VCaP (cell line): ENCODE results near the gene SLC35A5.
A peak's percentile ranks its signal among the peaks of the same experiment; 100 is the strongest.

Experiments
- H3K27ac ChIP-seq: fragments of 450-650 bp; 2 replicates; pipeline ENCODE4 v1.5.1; 2017
- TF ChIP-seq, protein P1 (sequence below): fragments of 450-650 bp; conservative IDR thresholded peaks from 2 replicates; pipeline ENCODE4 v1.5.1; 2017; ENCODE audit warnings: mild to moderate bottlenecking, moderate library complexity

SLC35A5 gene

DNA sequence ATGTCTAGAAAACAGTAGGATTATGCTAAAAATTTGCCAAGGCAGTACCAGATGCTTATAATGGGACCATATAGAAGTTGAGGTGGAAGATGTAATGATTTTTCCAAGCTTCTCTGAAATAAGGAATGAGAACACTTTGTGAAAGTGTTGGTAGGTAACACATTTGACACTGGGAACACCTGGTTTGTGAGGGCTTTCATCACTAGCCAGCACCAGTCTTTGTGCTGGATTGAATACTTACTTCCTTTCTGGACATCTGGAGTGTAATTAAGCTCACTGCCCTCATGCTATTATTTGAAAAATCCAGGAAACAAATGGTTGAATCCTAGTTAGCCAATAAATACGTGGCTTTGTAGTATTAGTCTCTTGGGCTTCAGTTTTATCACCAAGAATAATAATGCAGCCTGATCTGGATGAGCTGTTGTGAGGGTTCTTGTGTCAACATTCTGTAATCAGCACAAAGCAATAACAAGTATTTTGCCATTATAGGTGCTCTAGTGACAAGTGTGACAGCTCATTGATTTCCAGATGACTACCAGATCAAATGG is 66.1 kb downstream of the SLC35A5 start:
- no peak overlapping the region for H3K27ac ChIP-seq
- TF ChIP-seq, protein P1, sequence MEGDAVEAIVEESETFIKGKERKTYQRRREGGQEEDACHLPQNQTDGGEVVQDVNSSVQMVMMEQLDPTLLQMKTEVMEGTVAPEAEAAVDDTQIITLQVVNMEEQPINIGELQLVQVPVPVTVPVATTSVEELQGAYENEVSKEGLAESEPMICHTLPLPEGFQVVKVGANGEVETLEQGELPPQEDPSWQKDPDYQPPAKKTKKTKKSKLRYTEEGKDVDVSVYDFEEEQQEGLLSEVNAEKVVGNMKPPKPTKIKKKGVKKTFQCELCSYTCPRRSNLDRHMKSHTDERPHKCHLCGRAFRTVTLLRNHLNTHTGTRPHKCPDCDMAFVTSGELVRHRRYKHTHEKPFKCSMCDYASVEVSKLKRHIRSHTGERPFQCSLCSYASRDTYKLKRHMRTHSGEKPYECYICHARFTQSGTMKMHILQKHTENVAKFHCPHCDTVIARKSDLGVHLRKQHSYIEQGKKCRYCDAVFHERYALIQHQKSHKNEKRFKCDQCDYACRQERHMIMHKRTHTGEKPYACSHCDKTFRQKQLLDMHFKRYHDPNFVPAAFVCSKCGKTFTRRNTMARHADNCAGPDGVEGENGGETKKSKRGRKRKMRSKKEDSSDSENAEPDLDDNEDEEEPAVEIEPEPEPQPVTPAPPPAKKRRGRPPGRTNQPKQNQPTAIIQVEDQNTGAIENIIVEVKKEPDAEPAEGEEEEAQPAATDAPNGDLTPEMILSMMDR = no peak

DNA sequence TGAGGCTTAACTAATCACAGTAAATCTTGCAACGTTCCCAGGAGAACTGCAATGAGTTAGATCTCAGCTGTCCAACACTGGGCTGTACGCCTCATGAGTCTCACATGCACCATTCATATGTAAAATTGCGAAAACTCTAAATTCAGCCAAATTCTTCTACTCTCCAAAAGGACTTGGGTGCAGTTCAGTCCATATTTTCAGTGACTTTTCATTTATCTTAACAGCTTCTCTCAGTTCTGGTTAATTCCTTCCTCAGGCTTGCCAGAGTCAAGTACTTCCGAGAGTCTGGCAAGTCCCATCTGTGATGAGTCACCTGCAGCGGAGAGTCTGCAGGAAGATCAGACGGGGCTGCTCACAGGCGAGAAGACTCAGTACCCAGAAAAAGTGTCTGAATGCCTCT is 67.6 kb downstream of the SLC35A5 start:
- H3K27ac ChIP-seq = no peak overlapping the region
- TF ChIP-seq, protein P1 = no peak

DNA sequence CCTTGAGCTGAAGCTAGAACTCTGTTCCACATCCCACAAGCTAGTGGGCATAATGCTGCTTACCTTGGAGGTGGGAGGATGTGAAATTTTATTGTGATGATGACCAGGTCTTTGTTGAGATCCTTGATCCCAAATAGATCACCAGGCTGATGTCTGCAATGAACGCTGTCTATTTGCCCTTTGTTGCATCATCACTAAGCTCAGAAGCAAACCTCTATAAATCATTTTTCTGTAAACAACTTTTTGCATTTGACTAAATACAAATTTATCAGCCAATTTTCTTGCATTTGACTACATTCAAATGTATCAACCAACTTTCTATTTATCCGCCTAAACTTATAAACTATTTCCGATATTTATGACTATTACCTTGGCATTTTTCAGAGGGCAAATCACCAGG is 69.4 kb downstream of the SLC35A5 start:
- no peak overlapping the region for H3K27ac ChIP-seq
- TF ChIP-seq, protein P1 = no peak

DNA sequence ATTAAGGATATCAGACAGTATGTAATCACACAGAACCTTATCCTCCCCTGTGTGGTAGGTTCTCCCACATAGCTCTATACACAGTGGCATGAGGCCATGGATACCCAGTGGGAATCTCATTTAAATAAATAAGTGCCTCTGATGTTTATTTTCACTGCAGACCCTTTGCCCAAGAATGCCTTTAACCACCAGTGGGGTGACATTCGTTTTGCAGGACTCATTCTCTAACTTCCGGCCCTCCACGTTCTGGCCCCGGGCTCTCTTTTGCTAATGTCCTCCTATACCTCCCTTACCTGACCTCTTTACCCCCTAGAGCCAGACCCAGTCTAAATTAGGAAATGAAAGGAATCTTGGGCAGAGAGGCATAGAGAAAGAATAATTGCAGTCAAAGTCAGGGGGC is 70.8 kb downstream of the SLC35A5 start:
- TF ChIP-seq, protein P1 = no peak
- H3K27ac ChIP-seq = peak overlapping the region; percentile 65

DNA sequence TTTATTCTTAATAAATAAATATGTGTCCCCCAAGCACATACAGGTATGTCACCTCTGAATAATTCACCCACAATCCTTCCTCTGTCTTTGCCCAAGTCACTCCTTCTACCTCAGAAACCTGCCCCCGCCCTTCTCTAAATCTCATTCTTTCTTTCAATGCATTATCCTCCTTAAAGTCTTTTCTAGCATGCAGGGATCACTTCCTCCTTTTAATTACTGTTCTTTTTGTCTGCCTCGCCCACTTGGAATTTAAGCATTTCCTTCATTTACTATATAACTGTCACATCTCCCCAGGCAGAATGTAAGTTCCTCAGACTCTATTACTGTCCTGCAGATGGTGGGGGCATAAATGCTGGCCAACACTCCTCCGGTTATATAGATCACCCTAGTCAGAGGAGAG is 71.3 kb downstream of the SLC35A5 start:
- TF ChIP-seq, protein P1 = no peak
- peak overlapping the region; percentile 65 for H3K27ac ChIP-seq

DNA sequence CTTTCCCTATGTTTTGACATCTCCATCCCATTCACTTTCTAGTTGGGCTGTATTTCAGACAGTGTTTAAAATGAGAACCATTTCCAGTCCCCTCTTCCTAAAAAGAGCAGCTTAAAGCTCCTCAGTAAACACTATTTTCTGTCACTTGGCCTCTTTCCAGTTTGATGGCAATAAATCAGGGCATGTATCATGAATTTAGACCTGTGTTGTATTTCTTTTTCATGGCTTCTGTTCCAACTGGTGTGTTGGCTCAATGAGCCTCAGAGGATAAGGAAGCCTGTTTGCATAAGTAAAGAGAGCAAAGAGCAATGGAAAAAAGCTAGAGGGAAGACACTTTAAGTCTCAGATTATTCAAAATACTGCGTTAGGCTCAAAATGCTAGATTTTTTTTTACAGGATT is 71.9 kb downstream of the SLC35A5 start:
- peak overlapping the region; percentile 65 for H3K27ac ChIP-seq
- TF ChIP-seq, protein P1 = no peak

DNA sequence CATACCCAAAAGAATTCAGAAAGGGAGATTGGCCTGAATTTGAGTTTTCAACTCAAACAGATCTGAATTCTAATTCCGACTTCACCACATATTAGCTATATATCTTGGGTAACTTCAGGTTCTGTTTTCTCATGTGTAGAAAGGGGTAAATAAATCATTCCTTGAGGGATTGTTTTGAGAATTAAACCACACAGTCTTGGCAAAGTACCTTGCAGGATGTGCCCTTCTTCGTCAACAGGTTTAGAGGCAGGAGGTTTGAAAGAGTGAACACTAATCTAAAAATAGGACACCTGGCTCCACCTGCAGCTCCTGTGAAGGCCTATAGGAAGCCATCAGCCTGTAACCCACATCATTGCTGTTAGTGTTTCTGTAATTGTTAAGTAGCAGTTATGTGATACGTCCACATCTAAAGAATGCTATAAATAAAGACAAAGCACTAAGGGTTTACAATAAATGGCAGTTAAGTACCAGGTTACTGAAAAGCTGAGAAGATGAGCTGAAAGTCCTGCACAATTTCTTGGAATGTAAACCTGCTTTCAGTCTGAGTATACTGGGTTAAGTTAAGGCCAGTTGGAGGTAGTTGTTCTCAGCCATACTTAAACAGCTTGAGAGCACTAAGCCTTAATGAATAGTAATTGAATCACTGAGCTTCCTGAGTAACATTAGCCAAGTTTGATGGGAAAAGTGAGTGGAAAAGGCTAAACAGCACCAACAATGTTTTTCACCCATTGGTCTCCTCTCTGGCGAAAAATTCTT is 73.1 kb downstream of the SLC35A5 start:
- TF ChIP-seq, protein P1 = no peak
- no peak overlapping the region for H3K27ac ChIP-seq
